Hematopoietic multipotent progenitor cell treated with erythropoietin and hydrocortisone succinate and interleukin-3 and kit ligand, for 15 days (in vitro differentiated cells): Measurements from ENCODE around the gene NEDD4L.

Source experiments
- DNase-seq: peaks from one replicate; pipeline ENCODE4 v3.0.0-alpha.2; 2015; ENCODE audit warnings: low spot score

NEDD4L gene

DNA sequence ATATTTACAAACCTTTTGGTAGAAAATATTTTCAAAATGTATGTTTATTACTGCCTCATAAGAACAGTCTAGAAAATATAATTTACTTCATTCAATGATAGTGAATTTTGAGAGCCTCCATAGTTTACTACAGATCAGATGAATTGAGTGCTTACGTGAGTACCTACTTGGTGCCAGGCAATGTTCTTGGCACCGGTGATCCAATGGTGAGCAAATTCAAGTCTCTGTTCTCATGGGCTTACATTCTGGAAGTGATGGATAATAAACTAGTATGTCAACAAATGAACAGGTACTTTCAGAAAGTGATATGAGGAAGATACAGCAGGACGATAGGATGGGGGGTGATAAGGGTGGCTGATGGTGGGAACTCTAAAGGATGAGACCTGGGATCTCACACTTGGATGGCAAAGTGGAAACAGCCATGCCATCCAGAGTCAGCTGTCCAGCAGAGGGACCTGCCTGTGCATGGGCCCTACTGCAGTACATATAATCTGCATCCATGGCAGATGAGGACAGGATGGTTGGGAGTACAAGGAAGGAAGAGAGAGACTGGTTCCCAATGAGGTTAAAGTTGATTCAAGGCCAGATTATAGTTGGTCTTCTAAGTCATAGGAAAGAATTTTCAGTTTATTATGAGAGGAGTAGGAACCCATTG, 277.0 kb downstream of the NEDD4L start:
- no peak for DNase-seq

DNA sequence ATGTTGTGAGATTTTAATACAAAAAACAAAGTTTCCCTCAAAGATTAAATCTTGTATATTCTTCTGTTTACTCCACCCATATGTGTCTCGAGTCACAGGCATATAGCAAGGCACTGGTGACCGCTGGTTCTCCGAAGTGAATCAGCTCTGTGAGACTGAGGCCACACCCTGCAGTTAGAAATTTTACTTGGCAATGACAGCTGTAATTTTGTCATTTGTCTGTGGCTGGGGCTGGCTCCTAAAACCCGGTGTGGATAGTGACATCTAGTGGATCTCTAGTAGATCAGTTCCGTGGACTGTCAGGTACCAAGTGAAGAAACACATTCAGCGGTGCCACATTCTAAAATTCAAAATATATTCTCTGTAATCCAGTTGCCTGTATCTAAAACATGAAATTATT, 278.0 kb downstream of the NEDD4L start:
- DNase-seq = peak; percentile 91

DNA sequence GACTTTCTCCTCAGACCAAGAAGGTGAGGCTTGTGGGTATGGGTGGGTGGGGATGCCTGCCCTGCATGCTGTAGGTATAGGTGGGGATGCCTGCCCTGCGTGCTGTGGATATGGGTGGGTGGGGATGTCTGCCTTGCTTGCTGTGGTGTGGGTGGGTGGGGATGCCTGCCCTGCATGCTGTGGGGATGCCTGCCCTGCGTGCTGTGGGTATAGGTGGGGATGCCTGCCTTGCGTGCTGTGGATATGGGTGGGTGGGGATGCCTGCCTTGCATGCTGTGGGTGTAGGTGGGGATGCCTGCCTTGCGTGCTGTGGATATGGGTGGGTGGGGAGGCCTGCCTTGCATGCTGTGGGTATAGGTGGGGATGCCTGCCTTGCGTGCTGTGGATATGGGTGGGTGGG, 278.4 kb downstream of the NEDD4L start:
- DNase-seq = no peak

DNA sequence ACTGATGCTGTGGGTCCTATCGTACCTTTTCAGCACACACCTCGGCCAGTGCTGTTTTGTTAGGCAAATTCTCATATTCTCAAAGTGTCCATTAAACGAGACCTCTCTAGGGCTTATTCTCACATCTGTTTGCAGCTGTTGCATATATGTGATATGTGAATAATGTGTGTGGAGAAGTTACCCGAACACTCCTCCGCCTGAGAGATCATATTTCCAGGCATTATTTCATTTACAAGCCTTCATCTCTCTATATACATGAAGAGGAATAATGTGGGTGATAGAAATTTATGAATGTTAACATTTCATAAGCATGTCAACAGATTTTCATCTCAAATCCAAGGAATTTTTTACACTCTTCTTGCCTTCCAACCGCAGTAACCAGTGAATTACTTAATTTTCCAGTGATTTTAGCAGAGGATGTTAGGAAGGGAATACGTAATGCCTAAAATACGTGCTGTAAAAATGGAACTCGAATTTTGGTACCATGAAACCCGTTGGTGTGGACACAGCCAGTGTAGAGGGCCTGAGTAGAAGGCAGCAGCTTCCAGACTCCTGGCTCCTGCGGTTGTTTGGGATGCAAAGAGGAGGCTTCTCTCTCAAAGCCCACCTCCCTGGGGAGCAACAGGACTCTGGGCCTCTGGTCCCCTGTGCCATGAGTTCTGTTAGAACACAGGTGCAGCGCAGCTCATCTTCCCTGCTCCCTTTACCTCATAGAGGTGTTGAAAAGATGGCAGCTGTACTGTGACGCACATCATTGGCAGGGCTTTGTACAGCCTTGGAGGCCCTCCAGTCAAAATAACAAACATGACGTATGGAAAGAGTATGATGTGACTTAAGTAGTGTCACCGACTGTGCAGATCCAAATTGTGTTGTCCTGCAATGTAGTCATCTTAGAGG, 280.1 kb downstream of the NEDD4L start:
- DNase-seq = no peak

DNA sequence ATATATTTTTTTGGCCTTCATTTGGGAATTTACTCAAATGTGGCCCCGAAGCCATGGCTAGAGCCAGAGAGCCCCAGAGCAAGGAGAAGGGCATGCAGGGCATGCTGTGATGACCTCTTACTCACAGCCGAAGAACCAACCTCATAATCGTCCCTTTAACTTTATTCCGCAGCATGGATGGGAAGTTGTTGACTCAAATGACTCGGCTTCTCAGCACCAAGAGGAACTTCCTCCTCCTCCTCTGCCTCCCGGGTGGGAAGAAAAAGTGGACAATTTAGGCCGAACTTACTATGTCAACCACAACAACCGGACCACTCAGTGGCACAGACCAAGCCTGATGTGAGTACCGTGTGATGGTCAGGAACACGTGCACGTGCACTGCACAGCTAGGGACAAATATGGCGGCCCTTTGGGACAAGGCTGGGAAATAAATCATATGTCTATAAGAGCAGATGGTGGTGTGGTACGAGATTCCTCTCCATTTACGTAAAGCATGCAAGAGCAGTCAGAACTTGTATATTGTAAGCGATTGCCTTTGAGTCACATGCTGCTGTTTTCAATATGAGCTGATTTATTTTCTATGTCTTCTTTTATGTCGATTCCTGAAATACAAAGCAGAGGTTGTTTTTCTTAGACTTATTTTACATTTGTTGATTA, 280.9 kb downstream of the NEDD4L start:
- DNase-seq = no peak

DNA sequence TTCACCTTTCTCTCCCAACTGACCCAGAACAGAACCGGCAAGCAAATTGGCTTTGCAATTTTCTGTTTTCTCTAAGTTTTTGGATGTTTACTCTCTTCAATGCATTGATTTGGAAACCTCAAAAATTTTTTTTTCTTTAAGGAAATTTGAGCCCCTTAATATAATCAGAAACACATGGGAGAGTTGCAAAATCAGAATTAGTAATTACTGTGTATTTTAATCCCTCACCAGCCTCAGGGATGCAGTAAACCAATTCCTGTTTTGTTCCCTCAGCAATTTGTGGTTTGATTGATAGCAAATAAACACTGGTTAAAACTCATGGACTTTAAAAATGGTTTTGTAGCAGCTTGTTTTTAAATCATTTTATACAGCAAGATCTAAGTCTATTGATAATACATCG, 281.5 kb downstream of the NEDD4L start:
- no peak for DNase-seq

DNA sequence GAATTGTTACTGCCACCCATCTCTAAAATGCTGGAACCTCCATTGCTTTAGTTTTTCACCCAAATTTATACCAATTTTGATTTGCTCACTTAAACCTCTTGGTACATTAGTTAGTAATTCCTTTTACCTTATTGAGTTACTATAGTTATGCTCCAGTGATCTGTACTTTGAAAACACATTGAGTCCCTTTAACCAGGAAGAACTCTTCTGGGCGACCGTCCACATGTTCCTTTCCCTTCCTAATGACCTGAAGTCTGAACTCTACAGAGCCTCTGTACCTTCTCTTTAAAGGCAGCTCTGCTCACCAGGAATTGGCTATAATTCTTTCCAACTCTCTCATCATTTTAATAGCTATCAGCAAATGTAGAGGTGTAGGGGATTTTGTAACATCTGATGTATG, 290.0 kb downstream of the NEDD4L start:
- no peak for DNase-seq

DNA sequence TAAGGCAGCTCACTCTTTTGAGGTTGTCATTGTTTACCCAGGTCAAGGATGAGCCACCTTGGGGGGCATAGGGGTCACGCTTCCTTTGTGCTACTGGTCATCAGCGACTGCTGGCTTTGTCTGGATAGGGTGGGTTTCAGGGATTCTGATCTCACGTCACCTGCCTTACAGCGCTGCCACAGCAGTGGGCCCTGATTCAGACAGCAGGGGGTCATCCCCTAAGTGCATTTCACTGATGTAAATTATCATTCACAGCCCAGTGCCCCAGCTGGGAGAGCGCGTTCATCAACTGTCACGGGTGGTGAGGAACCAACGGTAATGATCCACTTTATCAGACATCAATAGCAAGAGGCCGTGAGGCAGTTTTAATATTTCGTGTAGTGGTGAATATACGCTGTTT, 291.2 kb downstream of the NEDD4L start:
- no peak for DNase-seq

DNA sequence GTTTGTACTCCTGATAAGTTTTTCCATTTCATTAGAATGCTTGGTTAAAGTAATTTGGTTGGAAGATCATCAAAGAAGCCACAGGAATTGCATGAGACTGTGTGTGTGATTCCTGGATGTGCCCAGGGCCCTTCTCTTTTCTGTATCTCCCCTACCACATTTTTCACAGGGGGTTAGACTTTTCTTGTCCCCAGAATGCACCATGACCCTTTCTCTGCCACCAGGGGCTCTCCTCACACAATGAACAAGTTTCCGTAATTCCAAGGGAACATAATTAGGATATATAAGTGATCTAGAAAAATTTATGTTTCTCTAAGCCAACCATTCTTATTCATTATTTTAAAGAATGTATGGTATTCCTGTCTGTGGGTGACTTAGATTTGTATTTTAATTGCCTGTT, 291.8 kb downstream of the NEDD4L start:
- DNase-seq = no peak

DNA sequence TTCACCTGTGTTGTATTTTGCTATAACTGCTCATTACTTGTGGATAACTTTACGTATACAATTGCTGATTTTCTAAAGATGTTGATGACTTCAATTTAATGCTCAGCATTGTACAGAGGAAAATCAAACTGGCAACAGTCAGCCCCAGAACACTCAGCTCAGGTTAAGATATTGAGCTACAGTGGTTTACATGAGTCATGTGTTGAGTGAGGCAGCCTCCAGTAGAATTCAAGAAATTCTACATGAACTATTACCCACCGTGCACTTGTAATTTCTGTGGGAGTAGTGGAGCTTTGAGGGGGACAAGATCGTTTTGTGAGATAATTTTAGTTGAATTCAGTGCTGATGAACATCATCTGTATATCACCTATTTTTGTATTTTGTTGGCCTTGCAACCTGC, 292.6 kb downstream of the NEDD4L start:
- DNase-seq = no peak

DNA sequence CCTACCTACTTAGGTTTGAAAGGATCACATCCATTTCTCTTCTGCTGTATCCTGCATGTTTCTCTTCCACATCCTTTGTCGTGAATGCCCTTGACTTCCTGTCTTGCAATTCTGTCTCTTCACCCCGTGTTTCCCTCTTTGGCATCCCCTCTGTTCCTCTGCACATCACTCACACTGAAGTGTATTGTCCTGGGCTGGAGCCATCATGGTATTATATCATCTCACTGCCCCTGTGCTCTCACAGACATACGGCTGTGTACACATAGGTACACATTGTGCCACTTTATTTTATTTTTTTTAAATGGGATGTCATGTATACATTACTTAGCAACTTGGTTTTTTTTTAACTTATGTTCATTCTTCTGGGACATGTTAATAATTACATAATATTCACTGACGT, 293.3 kb downstream of the NEDD4L start:
- no peak for DNase-seq

DNA sequence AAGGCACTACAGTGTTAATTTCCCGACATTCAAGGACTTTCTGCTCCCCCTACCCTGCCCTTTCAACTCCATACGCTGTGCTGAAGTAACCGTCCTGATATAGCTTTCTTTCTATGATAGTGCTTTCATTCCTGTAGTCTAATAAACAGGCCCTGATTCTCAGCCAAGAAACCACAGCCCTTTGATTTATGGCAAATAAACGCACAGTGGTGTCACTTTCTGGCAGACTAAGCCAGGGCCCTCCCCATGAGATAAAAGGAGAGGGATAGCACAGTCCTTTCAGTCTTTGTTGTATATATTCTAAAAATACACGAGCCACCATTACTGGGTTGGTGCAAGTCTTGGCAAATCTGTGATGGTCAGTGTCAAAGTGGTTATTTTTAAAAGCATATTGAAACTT, 293.7 kb downstream of the NEDD4L start:
- DNase-seq = no peak

DNA sequence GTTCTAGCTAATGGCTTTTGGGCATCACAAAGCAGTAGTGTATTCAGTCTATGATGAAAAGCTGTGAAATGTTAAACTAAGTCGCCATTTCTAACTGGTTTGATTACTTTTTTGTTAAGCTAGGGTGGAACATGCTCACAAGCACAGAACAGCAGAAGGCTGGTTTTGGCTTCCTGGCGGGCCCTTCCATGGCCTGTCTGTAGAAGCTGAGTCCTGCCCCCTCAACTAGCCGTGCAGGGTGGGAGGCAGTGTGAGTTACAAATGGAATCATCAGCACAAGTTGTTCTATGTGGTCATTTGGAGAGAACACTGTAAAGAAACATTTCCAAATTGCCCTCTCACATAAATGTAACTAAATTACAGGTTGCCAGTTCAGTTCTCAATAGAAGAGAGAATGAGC, 294.1 kb downstream of the NEDD4L start:
- no peak for DNase-seq

DNA sequence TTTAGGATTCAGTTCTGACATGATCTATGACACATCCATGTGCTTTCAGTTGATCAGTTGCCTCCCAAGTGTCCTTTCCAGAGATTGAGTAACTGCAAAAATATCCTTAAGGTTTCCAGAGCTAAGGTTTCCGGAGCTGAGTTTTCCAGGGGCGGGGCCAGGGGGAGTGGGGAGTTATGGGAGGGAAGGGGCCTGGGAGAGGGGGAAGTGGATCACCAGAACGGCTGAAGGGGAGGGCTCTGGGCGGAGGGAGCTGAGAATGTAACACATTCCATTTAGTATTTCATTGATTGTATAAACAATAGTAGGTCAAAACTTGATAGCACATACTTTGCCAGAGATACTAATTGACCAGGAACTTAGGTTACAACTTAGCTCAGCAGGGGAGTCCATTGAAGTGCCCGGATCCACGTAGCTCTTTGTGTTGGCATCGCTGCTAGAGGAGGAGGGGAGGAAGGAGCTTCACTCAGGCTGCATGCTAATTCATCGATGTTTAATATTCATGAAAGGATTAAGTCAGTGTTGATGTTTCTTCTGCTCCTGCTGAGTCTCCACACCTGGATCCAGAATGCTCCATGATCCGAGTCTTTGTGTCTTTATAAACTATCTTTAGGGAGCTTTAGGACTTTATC, 295.1 kb downstream of the NEDD4L start:
- no peak for DNase-seq

DNA sequence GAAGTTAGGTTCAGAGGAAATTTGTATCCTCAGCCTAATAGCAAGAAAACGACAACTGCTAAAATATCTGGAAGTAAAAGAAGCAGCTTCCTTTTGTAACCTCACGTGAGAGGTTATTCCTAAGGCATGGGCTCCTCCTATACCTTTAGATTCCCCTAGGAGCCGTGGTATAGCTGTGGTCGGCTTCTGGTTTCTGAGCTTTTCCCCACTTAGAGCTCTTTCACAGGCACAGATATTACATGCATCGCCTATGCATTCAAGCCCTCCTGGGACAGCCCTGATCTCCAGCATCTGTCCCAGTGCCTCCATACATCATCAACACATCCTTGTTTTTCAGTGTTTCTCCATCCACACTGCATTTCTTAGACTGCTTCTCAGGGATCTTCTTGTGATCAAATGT, 295.9 kb downstream of the NEDD4L start:
- no peak for DNase-seq

DNA sequence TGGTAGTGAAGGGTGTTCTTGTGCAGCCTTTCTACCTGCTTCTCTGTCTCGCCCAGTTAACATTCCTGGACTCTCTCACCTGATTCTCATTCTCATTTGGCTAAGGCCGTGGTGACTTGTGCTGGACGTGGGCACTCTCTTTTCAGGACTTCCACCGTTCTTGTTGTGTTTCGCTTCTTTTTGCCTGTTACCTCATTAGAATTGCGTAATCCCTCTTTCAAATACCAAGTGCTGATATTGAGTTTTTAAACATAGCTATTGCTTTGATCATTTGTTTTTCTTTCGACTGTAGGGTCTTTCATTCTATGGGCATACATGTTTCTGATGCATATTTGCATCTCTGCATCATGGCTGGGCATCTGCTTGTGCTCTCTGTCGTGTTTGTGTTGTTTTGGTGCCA, 297.9 kb downstream of the NEDD4L start:
- DNase-seq = no peak

DNA sequence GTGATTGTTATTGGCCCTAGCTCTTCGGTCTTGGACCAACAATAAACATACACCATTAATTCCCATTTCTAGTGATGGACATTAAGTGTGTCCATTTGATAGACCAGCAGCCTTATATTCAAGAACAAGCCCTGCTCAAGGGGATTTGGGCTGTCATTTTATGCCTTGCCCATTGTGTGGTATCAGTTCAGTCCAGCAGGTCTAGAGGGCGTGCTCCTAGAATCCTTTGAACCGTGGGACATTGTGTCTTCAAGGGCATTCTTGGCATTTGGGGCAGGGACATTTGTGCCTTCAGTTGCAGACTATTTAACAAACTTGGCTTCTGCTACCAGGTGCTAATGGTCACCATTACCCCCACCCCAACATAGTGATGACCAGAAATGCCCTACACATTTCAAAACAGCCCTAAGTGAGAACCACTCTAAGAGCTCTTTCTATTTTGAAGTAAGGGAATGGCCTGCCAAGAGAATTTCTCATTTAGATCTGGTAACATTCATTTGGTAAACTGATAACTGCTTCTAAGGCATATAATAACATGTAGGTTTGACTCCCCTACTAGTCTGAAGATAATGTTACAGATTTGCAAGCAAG, 300.1 kb downstream of the NEDD4L start:
- no peak for DNase-seq

DNA sequence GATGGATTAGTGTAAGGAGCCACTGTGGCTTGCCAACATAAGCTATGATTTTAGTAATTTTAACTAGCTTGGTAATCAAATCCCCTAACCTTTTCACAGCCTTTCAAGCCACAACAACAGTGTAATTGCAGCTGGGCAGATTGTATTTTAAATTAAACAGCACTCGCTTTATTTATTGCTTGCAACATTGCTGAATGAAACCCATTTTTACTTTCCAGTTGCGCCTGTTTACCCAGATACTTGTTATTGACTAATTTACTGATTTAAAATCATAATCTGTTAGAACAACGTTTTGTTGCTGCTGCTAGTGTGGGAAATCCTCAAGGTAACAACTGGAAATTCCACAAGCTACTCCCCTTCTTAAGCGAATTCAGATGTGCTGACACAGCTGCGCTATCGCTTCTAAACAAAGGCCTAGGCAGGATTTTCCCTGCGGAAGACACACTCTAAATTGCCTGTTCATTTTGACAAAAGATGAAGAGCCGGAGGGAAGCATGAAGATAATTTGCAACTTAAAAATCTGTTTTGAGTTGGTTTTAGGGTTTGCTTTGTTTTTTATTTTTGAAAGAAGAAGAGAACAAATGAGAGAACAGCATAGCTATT, 300.9 kb downstream of the NEDD4L start:
- no peak for DNase-seq

DNA sequence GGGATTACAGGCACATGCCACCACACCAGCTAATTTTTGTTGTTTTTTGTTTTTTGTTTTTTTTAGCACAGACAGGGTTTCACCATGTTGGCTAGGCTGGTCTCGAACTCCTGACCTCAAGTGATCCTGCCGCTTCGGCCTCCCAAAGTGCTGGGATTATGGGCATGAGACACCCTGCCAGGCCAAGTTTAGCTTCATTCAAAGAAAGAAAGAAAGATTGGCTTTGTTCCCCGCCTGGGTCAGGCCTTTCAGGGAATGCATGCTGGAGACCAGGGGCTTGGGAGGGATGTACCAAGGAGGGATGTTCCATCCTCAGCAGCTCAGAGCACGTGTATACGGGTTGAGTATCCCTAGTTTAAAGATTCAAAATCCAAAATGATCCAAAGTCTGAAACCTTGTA, 301.8 kb downstream of the NEDD4L start:
- no peak for DNase-seq

DNA sequence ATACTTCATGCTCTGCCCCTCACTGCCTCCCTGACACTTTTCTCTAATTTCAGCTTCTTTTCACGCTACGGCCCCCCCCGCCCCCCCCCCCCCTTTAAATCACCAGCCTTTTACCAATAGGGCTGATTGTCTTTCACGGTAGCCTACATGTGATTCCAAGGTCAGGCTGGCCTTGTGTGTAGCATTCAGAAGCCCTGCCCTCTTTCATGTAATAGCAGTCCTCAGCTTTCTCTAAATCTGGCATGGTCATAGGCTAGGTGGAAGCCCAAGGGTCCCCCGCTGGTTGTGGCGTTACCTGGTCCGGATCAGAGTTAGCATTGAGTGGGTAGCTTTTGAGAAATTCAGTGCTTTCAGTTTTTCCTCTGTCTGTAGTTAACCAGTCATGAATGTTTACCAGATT, 303.1 kb downstream of the NEDD4L start:
- no peak for DNase-seq

DNA sequence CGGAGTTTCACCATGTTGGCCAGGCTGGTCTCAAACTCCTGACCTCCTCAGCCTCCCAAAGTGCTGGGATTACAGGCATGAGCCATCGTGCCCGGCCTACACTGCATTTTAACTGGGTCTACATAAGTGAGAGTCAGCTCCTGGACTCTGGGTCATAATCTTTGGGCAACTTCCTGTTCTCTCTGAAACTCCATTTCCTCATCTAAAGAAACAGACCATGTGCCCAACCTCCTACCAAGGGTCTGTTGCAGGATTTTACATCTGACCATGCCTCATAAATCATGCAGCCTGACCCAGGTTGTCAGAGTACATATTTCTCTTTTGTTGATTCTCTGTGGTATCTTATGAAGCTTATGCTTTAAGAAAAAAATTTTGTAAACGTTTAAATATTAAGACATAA, 304.5 kb downstream of the NEDD4L start:
- no peak for DNase-seq

DNA sequence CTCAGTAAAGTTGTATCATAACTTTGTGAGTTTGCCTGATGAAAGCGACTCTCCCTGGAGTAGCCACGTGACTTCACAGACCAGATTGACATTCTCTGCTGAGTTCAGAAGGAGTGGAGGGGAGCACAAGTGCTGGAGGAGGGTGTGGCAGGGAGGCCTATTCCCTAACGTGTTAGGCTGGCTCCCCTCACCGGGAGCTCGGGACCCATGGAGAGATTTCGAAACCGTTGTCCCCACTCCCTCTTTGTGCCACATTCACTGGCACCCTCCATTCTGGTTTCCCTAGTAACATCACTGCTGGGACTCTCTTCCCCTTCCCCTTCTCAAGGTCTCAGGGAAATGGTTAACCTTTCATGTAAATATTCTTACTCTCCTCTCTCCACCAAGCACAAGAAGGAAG, 304.9 kb downstream of the NEDD4L start:
- no peak for DNase-seq
